ENCODE measurements around the gene VKORC1. TPM values are rescaled to one million over a fixed set of nuclear protein-coding genes. Genes with fewer than 3 reads are reported as not detected.

VKORC1 gene
- total RNA-seq, 1 donor, result 147 TPM

DNA sequence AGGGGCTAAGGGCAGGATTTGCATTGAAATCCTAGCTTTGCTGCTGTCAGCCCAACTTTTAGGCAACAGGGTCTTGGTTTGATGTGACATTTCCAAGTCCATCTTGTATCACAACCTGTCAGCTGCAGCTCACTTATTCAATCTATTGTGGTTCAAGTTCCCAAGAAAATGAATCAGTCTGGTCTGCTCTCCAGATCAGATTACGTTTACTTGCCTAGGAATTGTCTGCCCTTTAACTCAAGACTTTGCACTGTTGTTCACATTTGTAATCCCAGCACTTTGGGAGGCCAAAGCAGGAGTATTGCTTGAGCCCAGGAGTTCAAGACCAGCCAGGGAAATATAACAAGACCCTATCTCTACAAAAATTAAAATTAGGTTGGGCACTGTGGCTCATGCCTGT is 51.2 kb downstream of the VKORC1 start:
- TF ChIP-seq, protein P1, sequence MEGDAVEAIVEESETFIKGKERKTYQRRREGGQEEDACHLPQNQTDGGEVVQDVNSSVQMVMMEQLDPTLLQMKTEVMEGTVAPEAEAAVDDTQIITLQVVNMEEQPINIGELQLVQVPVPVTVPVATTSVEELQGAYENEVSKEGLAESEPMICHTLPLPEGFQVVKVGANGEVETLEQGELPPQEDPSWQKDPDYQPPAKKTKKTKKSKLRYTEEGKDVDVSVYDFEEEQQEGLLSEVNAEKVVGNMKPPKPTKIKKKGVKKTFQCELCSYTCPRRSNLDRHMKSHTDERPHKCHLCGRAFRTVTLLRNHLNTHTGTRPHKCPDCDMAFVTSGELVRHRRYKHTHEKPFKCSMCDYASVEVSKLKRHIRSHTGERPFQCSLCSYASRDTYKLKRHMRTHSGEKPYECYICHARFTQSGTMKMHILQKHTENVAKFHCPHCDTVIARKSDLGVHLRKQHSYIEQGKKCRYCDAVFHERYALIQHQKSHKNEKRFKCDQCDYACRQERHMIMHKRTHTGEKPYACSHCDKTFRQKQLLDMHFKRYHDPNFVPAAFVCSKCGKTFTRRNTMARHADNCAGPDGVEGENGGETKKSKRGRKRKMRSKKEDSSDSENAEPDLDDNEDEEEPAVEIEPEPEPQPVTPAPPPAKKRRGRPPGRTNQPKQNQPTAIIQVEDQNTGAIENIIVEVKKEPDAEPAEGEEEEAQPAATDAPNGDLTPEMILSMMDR (IDR thresholded peaks at IDR 0.05; ENCODE audit: extremely low read depth, low read depth, low read length), result no peak
- no peak overlapping the region for H3K4me2 ChIP-seq (ENCODE audit: insufficient read depth, low read length)
- no peak overlapping the region for H2AFZ ChIP-seq (ENCODE audit: low read length)
- DNase-seq (ENCODE audit: insufficient read length, low spot score, missing footprints), result peak; percentile 71
- H4K20me1 ChIP-seq (ENCODE audit: insufficient read depth, low read length), result no peaks in the 10 kb centered on the region
- H3K27ac ChIP-seq (ENCODE audit: low read depth, low read length), result no peak overlapping the region
- H3K27me3 ChIP-seq (ENCODE audit: insufficient read depth, low read length), result no peaks in the 10 kb centered on the region
- no peaks in the 10 kb centered on the region for H3K4me1 ChIP-seq (ENCODE audit: insufficient read depth, low read length)
- H3K79me2 ChIP-seq (ENCODE audit: insufficient read depth, low read length), result no peaks in the 10 kb centered on the region
- H3K9me3 ChIP-seq (ENCODE audit: low read depth, low read length), result no peaks in the 10 kb centered on the region
- H3K4me3 ChIP-seq (ENCODE audit: insufficient read depth, low read length), result no peak overlapping the region
- peaks cover 24% of the 10 kb centered on the region for H3K36me3 ChIP-seq (ENCODE audit: insufficient read depth, low read length)

DNA sequence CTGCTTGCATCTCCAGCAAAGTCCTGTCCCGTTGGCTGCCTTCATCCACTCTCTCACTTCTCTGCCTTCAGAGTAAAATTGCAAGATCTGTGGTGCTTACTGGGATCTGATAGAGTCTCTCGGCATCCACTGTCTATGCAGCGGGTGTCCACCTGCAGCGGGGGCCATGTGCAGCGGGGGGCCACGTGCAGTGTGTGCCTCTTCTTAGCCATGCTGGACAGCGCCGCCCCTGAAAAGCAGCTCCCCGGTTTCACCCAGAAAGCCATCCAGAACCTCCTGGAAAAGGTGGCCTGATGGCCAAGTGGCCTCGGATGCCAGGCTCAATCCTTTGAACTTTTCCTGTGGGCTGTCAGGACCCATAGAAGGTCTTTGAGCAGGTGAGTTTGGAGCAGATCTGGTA is 51.7 kb downstream of the VKORC1 start:
- H3K9me3 ChIP-seq (ENCODE audit: low read depth, low read length), result no peaks in the 10 kb centered on the region
- no peak for DNase-seq (ENCODE audit: insufficient read length, low spot score, missing footprints)
- H3K4me2 ChIP-seq (ENCODE audit: insufficient read depth, low read length), result no peak overlapping the region
- TF ChIP-seq, protein P1 (IDR thresholded peaks at IDR 0.05; ENCODE audit: extremely low read depth, low read depth, low read length), result no peak
- peaks cover 29% of the 10 kb centered on the region for H3K36me3 ChIP-seq (ENCODE audit: insufficient read depth, low read length)
- H2AFZ ChIP-seq (ENCODE audit: low read length), result no peak overlapping the region
- no peak overlapping the region for H3K27ac ChIP-seq (ENCODE audit: low read depth, low read length)
- no peaks in the 10 kb centered on the region for H4K20me1 ChIP-seq (ENCODE audit: insufficient read depth, low read length)
- H3K4me1 ChIP-seq (ENCODE audit: insufficient read depth, low read length), result no peaks in the 10 kb centered on the region
- H3K79me2 ChIP-seq (ENCODE audit: insufficient read depth, low read length), result no peaks in the 10 kb centered on the region
- H3K4me3 ChIP-seq (ENCODE audit: insufficient read depth, low read length), result no peak overlapping the region
- no peaks in the 10 kb centered on the region for H3K27me3 ChIP-seq (ENCODE audit: insufficient read depth, low read length)

Other genes with a start within 250 kb of the VKORC1 start
- 33.3 and 36.2 TPM in 2 replicates for gene BCL7C, start 200.7 kb downstream of the VKORC1 start, total RNA-seq
- gene CTF1, start 198.2 kb downstream of the VKORC1 start, total RNA-seq, result 2.9 and 3.3 TPM in 2 replicates
- gene FBXL19, start 171.2 kb downstream of the VKORC1 start, total RNA-seq, result 12.7 and 14.5 TPM in 2 replicates
- 63.3 and 66.0 TPM in 2 replicates for gene ORAI3, start 145.7 kb downstream of the VKORC1 start, total RNA-seq
- 2.2 and 2.9 TPM in 2 replicates for gene SETD1A, start 137.0 kb downstream of the VKORC1 start, total RNA-seq
- gene HSD3B7, start 109.6 kb downstream of the VKORC1 start, total RNA-seq, result 45.6 and 47.7 TPM in 2 replicates
- gene STX1B, start 84.2 kb downstream of the VKORC1 start, total RNA-seq, result 0.72 and 2.9 TPM in 2 replicates
- gene STX4, start 61.2 kb downstream of the VKORC1 start, total RNA-seq, result 26.8 and 30.6 TPM in 2 replicates
- 14.4 and 14.5 TPM in 2 replicates for gene ZNF668, start 20.6 kb downstream of the VKORC1 start, total RNA-seq
- 15.6 and 18.5 TPM in 2 replicates for gene ZNF646, start 20.4 kb downstream of the VKORC1 start, total RNA-seq
- 2.7 and 2.9 TPM in 2 replicates for gene PRSS53, start 5.9 kb downstream of the VKORC1 start, total RNA-seq
- 25.9 and 30.0 TPM in 2 replicates for gene BCKDK, start 13.6 kb upstream of the VKORC1 start, total RNA-seq
- gene KAT8, start 22.9 kb upstream of the VKORC1 start, total RNA-seq, result 31.8 and 35.1 TPM in 2 replicates
- not detected in 2 replicates for gene PRSS8, start 40.9 kb upstream of the VKORC1 start, total RNA-seq
- 0.29 TPM in 1 of 2 replicates, not detected in the other for gene PRSS36, start 55.3 kb upstream of the VKORC1 start, total RNA-seq
- 24.2 and 30.4 TPM in 2 replicates for gene FUS, start 85.3 kb upstream of the VKORC1 start, total RNA-seq
- gene PYCARD, start 108.0 kb upstream of the VKORC1 start, total RNA-seq, result 53.9 and 61.5 TPM in 2 replicates
- gene TRIM72, start 119.3 kb upstream of the VKORC1 start, total RNA-seq, result not detected in 2 replicates
- not detected in 2 replicates for gene PYDC1, start 122.3 kb upstream of the VKORC1 start, total RNA-seq
- 0.36 TPM in 1 of 2 replicates, not detected in the other for gene ITGAM, start 165.2 kb upstream of the VKORC1 start, total RNA-seq